Measurements from ENCODE around the gene KCNQ5.

The KCNQ5 gene

GRCh38 chr6:72811971-72812421, 190.1 kb downstream of the KCNQ5 start:
- no peak for DNase-seq

GRCh38 chr6:72813807-72814596, 192.1 kb downstream of the KCNQ5 start:
- no peak for DNase-seq

GRCh38 chr6:72816022-72816421, 194.2 kb downstream of the KCNQ5 start:
- no peak for DNase-seq

GRCh38 chr6:72817208-72817607, 195.3 kb downstream of the KCNQ5 start:
- DNase-seq: no peak

GRCh38 chr6:72819609-72820008, 197.7 kb downstream of the KCNQ5 start:
- no peak for DNase-seq

GRCh38 chr6:72820153-72820552, 198.3 kb downstream of the KCNQ5 start:
- no peak for DNase-seq

GRCh38 chr6:72820906-72821305, 199.0 kb downstream of the KCNQ5 start:
- DNase-seq: no peak

GRCh38 chr6:72822023-72822422, 200.2 kb downstream of the KCNQ5 start:
- no peak for DNase-seq

- DNase-seq: no peak
Measured at GRCh38 chr6:72822691-72823090, 200.8 kb downstream of the KCNQ5 start.

GRCh38 chr6:72824833-72825232, 203.0 kb downstream of the KCNQ5 start:
- DNase-seq: no peak

GRCh38 chr6:72825315-72825911, 203.5 kb downstream of the KCNQ5 start:
- no peak for DNase-seq

GRCh38 chr6:72826037-72826436, 204.2 kb downstream of the KCNQ5 start:
- no peak for DNase-seq

GRCh38 chr6:72826744-72827438, 205.0 kb downstream of the KCNQ5 start:
- DNase-seq: no peak

- no peak for DNase-seq
Measured at GRCh38 chr6:72828904-72829303, 207.0 kb downstream of the KCNQ5 start.

GRCh38 chr6:72832271-72832670, 210.4 kb downstream of the KCNQ5 start:
- no peak for DNase-seq

GRCh38 chr6:72835749-72836148, 213.9 kb downstream of the KCNQ5 start:
- DNase-seq: no peak

- no peak for DNase-seq
Measured at GRCh38 chr6:72836971-72837370, 215.1 kb downstream of the KCNQ5 start.

GRCh38 chr6:72841195-72841594, 219.3 kb downstream of the KCNQ5 start:
- DNase-seq: no peak

GRCh38 chr6:72842140-72842539, 220.3 kb downstream of the KCNQ5 start:
- DNase-seq: no peak

GRCh38 chr6:72844614-72845013, 222.8 kb downstream of the KCNQ5 start:
- DNase-seq: no peak

GRCh38 chr6:72849346-72849745, 227.5 kb downstream of the KCNQ5 start:
- DNase-seq: no peak

GRCh38 chr6:72850040-72850439, 228.2 kb downstream of the KCNQ5 start:
- DNase-seq: no peak

- DNase-seq: no peak
Measured at GRCh38 chr6:72850469-72850868, 228.6 kb downstream of the KCNQ5 start.

GRCh38 chr6:72855471-72855870, 233.6 kb downstream of the KCNQ5 start:
- no peak for DNase-seq
